ENCODE measurements around the gene SLC25A33. TPM values are rescaled to one million over a fixed set of nuclear protein-coding genes. Genes with fewer than 3 reads are reported as not detected.

Gene SLC25A33
- total RNA-seq, 2 donors from 2014 or later: 10.9 to 16.4 TPM

DNA sequence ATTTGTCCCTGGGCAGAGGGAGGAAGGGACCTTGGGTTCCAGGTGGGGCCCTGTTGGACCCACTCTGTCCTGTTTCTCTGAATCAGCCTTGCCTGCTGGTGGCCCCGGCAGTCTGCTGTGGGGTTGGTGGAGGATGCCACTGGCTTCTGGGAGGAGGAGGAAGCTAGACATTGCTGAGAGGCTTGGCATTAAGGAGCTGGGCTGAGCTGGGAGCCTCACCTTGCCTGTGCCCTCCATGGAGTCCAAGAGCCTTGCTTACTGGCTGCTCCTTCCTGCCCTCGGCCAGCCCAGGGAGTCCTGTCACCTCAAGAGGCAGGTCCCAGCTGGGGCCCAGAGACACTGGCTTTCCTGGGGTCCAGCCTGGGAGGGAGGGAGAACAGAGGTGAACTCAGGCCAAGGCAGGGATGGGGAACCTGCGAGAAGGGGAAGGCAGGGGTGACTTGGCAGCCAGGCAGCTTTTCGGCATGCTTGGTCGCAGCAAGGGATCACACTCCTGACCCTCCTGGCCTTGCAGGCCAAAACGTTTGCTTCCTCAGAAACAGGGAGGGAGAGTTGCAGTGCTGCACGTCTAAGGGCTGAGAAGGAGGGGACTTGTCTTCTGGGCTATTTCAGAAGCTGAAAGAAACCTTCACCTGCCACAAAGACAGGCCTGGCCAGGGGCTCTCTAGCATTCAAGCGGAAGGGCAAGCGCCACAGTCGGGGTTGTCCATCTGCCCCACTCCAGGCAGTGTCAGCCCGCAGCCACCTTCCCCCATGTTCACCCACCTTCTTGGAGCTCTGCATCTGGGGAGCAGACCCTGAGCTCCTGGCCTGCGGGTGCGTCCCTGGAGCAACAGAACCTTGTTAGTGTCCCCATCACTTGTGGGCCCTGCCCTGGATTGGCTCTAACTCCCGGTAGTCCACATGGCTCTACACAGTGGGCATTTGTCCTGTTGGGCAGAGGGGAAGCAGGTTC is 58.4 kb downstream of the SLC25A33 start:
- Histone ChIP-seq H3K27ac (no peak overlapping the region), H3K4me3 (no peak overlapping the region), H3K36me3 (peaks cover 30% of the 10 kb centered on the region), H3K9me3 (no peaks in the 10 kb centered on the region), H3K27me3 (no peaks in the 10 kb centered on the region), H3K4me1 (peaks cover 0 to 46% of the 10 kb centered on the region in 2 donors)
- no peak for DNase-seq (ENCODE audit: low spot score)
- TF ChIP-seq, protein P1, sequence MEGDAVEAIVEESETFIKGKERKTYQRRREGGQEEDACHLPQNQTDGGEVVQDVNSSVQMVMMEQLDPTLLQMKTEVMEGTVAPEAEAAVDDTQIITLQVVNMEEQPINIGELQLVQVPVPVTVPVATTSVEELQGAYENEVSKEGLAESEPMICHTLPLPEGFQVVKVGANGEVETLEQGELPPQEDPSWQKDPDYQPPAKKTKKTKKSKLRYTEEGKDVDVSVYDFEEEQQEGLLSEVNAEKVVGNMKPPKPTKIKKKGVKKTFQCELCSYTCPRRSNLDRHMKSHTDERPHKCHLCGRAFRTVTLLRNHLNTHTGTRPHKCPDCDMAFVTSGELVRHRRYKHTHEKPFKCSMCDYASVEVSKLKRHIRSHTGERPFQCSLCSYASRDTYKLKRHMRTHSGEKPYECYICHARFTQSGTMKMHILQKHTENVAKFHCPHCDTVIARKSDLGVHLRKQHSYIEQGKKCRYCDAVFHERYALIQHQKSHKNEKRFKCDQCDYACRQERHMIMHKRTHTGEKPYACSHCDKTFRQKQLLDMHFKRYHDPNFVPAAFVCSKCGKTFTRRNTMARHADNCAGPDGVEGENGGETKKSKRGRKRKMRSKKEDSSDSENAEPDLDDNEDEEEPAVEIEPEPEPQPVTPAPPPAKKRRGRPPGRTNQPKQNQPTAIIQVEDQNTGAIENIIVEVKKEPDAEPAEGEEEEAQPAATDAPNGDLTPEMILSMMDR (IDR thresholded peaks at IDR 0.05): no peak

DNA sequence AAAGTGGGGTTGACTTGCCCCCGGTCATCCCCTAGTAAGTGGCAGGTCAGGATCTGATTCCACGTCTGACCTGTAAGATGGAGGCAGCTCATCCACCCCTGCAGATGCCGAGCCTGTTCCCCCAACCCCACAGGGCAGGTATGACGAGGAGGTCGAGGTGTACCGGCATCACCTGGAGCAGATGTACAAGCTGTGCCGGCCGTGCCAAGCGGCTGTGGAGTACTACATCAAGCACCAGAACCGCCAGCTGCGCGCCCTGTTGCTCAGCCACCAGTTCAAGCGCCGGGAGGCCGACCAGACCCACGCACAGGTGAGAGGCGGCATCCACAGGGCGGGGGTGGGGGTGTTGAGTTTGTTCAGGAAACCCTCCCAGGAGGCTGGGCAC is 59.0 kb downstream of the SLC25A33 start:
- DNase-seq (ENCODE audit: low spot score): no peak
- H3K4me1 ChIP-seq: peaks cover 0 to 39% of the 10 kb centered on the region in 2 donors
- no peak overlapping the region for H3K4me3 ChIP-seq
- H3K27me3 ChIP-seq: no peaks in the 10 kb centered on the region
- peaks cover 36% of the 10 kb centered on the region for H3K36me3 ChIP-seq
- no peak overlapping the region for H3K27ac ChIP-seq
- TF ChIP-seq, protein P1 (IDR thresholded peaks at IDR 0.05): no peak
- H3K9me3 ChIP-seq: no peaks in the 10 kb centered on the region

DNA sequence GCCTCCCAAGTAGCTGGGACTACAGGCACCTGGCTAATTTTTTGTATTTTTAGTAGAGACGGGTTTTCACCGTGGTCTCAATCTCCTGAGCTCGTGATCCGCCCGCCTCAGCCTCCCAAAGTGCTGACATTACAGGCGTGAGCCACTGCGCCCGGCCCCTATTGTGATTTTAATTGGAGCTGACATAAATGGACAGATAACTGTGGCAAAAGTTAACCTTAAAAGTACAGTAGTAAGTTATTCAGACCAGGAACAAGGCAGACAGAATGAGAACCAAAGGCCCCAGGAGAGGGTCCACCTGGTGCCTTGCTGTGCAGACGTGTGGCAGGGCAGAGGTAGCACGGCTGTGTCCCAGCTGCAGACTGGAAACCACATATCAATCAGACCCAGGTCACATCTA is 60.5 kb downstream of the SLC25A33 start:
- DNase-seq (ENCODE audit: low spot score): no peak
- Histone ChIP-seq H3K27me3 (no peaks in the 10 kb centered on the region), H3K4me3 (no peak overlapping the region), H3K4me1 (peaks cover 0 to 27% of the 10 kb centered on the region in 2 donors), H3K36me3 (peaks cover 36% of the 10 kb centered on the region), H3K9me3 (no peaks in the 10 kb centered on the region), H3K27ac (no peak overlapping the region)
- TF ChIP-seq, protein P1 (IDR thresholded peaks at IDR 0.05): no peak

DNA sequence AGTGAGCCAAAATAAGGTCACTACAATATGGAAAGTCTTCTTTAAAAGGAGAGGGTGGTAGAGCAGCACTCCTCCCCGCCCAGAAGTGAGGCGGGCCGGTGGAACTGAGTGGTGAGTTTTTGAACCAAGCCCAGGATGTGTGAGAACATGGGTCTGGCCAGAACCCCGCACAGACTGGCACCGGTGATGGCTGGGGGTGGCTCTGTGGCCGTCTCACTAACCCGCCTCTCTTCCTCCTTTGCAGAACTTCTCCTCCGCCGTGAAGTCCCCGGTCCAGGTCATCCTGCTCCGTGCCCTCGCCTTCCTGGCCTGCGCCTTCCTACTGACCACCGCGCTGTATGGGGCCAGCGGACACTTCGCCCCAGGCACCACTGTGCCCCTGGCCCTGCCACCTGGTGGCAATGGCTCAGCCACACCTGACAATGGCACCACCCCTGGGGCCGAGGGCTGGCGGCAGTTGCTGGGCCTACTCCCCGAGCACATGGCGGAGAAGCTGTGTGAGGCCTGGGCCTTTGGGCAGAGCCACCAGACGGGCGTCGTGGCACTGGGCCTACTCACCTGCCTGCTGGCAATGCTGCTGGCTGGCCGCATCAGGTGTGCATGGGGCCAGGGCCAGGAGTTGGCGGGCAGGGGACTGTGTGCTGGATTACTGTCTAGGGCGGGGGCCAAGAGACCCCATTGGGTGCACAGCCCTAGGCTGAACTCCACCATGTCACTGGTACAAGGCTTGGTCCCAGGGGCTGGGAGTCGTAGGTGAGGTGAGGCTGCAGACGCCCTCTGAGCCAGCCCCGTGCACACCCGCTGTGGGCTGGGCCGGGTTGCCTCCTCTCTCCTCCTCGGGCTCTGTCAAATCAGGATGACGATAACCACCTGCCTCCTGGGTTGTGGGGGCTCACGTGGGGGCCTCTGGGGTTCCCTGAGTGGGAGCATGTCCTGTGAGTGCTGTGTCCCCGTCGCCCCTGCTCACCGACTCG is 61.9 kb downstream of the SLC25A33 start:
- Histone ChIP-seq H3K9me3 (no peaks in the 10 kb centered on the region), H3K36me3 (peaks cover 36% of the 10 kb centered on the region), H3K27me3 (no peaks in the 10 kb centered on the region), H3K4me3 (no peak overlapping the region), H3K27ac (no peak overlapping the region), H3K4me1 (peaks cover 0 to 17% of the 10 kb centered on the region in 2 donors)
- TF ChIP-seq, protein P1 (IDR thresholded peaks at IDR 0.05): no peak
- DNase-seq (ENCODE audit: low spot score): no peak

DNA sequence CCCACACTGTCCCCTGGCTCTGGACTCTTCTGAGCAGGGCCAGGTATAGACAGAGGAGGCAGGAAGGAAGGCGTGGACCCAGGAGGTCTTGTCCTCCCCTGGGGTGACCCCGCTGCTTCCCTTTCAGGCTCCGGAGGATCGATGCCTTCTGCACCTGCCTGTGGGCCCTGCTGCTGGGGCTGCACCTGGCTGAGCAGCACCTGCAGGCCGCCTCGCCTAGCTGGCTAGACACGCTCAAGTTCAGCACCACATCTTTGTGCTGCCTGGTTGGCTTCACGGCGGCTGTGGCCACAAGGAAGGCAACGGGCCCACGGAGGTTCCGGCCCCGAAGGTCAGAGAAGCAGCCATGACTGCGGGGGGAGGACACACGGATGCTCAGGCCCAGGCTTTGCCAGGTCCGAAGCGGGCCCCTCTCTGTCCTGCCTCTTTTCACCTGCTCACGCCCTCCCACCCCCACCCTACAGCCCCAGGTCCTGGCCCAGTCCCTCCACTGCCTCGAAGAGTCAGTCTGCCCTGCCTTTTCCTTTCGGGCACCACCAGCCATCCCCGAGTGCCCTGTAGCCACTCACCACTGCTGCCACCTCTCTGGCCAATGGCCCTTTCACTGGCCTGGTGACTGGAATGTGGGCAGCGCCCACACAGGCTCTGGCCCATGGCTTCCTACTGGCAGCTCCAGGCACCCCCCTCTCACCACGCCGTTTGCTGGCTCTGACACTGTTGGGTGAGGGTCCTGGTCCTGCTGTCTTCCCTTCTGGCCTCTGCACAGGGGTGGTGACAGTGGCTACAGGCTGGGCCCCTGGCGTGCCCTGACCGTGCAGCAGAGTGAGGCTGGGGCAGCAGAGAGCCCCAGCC is 62.9 kb downstream of the SLC25A33 start:
- no peak for DNase-seq (ENCODE audit: low spot score)
- H3K4me3 ChIP-seq: no peak overlapping the region
- no peaks in the 10 kb centered on the region for H3K9me3 ChIP-seq
- peaks cover 36% of the 10 kb centered on the region for H3K36me3 ChIP-seq
- TF ChIP-seq, protein P1 (IDR thresholded peaks at IDR 0.05): no peak
- H3K27me3 ChIP-seq: no peaks in the 10 kb centered on the region
- no peak overlapping the region for H3K27ac ChIP-seq
- peaks cover 0 to 9% of the 10 kb centered on the region in 2 donors for H3K4me1 ChIP-seq

Measured in right atrium auricular region (tissue), 2 donors.